GM19395 (cell line): ENCODE data around the gene KRT25.
"Not testable (repeated sequence)": the region's sequence is repeated elsewhere in the genome, so short reads cannot be mapped to it uniquely, and the experiment has no call there.

Source experiments
- ATAC-seq: cut with Tn5 transposase; IDR thresholded peaks from one replicate; pipeline ENCODE4 v1.9.1; 2021; ENCODE audit warnings: mild to moderate bottlenecking, moderate library complexity; ENCODE audit not compliant: unreplicated experiment

Gene KRT25

DNA sequence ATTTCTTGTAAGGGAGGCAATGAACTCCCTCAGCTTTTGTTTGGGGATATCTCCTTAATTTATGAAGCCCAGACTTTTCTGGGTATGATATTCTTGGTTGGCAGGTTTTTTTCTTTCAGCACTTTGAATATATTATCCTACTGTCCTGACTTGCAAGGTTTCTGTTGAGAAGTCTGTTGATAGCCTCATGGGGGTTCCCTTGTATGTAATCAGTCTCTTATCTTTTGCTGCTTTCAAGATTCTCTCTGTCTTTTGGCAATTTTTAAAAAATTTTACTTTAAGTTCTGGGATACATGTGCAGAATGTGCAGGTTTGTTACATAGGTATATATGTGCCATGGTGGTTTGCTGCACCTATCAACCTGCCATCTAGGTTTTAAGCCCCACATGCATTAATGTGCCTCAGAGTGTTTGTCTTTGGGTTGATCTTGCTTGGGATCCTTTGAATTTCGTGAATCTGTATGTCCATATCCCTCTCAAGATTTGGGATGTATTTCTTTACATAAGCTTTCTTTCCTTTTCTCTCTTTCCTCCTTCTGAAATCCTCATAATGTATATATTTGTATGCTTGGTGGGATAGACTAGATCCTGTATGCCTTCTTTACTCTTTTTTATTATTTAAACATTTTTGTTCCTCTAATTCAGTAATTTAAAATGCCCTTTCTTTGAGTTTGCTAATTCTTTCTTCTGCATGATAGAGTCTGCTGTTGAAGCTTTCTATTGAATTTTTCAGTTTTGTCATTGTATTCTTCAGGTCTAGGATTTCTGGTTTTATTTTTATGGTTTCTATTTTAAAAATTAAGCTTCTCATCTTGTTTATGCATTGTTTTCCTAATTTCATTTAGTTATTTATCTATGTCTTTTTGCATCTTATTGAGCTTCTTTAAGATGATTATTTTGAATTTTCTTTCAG is 5.2 kb upstream of the KRT25 start:
- no peak for ATAC-seq

DNA sequence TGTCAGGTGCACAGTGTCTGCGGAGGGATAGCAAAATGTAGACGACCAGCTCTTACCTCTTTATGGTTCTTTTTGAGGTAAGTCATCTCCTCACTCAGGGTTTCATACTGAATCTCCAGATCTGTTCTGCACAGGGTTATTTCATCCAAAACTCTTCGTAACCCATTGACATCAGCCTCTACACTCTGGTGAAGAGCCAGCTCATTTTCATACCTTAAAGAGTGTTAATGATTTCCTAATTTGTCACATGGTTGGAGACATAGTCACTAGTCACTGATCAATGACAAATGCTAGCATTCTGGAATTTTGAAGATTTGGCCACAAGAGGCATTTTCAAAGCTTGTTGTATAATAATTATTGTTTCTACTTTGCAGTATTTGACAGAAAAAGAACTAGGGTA is 1.3 kb downstream of the KRT25 start:
- ATAC-seq, result no peak

DNA sequence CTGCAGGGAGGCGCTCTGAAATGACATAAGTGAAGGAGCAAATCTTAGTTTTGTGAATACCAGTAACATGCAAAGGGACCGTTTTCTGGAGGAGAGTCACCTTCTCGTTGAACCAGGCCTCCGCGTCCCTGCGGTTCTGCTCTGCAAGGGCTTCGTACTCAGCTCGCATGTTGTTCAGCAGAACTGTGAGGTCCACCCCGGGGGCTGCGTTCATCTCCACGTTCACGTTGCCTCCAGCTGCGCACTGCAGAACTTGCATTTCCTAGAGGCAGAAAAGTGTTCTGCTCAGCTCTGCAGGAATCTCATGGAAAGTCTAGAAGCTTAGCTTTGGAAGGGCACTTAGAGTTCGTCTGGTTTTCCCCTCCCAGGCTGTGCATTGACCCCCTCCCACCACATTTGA is 4.1 kb downstream of the KRT25 start:
- no peak for ATAC-seq

DNA sequence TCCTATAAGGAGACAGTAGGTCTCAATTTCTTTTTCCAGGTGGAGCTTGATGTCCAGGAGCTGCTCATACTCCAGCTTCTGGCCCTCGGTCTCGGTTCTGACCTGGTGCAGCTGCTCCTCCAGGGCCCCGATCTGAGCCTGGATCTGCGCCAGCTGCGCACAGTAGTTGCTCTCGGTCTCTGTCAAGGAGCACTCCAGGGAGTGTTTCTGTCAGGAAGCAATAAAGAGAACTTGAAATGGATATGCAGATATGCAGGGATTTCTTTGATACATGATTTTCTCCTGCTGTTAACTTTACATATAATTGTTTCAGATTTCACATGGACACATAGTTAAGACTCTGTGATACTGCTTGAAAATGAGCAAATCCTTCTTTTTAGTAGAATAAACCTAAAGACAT is 4.7 kb downstream of the KRT25 start:
- ATAC-seq, result no peak

DNA sequence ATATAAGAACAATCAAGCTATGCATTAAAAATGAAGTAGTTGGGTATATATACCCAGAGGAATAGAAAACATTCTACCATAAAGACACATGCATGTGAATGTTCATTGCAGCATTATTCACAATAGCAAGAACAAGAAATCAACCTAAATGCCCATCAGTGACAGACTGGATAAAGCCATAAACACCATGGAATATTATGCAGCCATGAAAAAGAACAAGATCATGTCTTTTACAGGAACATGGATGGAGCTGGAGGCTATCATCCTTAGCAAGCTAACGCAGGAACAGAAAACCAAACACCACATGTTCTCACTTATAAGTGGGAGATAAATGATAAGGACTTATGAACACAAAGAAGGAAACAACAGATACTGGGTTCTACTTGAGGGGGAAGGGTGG is 6.5 kb downstream of the KRT25 start:
- not testable (repeated sequence) for ATAC-seq

DNA sequence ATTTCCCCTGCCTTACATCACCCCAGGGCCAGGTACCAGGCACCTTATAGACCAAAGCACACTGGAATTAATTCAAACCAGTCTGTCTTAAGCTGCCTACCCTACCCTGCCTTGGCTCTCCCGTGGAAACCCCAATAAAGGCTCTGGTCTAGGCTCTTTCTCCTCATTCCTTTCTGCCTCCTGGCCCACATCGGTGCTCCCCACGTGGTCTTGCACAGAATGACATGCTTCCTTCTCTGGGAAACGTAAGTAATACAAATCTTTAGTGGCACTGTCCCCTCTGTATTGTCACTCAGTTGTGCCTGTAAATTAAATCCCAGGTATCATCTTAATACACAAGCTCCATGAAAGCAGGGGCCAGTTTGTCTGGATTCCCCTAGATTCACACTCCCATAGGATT is 16.6 kb downstream of the KRT25 start:
- no peak for ATAC-seq

DNA sequence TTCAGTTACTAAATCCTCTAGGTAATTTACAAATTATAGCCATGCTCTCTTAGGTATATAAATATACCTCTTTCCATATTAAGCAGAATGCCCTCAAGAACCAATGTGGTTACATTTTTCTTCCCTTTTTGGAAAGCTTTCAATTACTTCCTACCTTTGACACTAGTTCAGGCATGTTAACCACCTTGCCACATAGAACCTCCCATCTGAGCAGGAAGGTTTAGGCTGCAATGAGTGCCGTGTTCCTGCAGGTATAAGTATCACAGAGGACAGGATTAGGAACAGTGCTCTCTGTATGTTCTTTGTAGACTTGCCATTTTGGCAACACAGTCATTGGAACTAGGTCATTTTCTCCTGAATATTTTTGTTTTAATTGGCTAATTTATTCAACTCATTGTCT is 20.1 kb downstream of the KRT25 start:
- no peak for ATAC-seq

DNA sequence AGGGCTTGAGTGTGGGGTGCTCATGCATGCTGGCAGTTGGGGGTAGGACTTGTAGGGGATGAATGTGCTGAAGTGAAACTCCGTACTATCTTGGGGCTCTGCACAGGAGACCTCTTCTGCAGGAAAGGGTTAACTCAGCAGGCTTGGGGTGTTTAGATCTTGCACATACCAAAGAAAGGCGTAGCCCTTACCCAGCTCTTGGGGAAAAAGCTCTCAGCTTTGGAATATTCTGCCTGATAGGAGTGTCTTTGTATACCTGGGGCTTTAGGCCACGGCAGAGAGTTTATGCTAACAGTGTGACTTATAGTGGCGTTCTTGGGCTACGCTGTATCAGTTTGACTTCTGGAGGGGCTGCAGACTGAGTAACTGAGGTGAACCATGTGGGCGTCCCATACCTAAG is 21.1 kb downstream of the KRT25 start:
- ATAC-seq, result no peak

DNA sequence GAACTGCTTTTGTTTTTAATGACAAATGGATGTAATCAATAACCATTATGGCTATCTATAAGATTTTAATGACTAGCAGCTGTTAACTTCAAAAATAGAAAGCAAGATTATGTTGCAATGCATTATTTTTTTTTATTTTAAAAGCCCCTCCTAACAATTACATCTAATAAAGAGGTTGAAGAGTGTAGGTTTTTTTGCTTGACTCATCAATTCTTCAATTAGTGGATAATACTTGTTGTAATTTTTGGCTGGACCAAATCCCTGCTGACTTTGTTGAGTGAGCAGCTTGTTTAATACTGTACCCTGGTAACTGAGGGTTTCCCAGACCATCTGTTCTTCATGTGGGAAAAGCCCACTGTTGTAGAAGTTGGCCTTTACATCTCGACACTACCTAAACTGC is 24.2 kb downstream of the KRT25 start:
- ATAC-seq, result no peak

DNA sequence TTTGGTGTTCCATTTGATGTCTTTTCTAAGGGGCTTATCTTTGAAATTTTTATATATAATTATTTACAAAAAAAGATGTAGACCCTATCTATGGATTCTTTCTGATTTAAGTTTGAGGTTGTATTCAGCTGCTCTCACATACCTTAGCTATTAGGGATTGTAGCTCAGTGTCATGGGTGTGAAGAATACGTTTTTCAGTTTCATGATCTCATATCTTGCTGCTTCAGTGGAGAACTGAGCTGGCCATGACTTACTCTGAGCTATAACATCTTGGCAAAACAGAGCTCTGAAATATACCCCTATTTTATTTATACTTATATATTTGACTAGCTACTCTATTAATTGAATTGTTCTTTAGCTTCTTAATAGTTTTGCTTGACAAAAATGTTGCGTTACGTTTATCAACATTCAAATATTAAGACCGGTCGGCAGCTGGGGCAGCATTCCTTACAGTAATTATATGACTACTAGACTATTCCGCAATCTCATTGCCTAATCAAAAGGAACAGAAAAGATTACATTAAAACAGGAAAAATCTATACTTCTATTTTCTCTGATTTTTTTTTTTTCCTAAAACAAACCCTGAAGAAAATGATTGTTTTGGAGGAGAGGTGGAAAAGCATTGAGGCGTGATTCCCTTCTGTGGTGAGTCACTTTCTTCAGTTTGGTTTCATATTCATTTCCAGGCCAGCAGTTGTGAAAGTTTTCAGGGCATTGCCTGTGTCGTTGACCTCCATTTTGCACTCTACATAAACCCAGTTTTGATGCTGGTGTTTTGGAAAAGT is 27.5 kb downstream of the KRT25 start:
- ATAC-seq, result no peak

DNA sequence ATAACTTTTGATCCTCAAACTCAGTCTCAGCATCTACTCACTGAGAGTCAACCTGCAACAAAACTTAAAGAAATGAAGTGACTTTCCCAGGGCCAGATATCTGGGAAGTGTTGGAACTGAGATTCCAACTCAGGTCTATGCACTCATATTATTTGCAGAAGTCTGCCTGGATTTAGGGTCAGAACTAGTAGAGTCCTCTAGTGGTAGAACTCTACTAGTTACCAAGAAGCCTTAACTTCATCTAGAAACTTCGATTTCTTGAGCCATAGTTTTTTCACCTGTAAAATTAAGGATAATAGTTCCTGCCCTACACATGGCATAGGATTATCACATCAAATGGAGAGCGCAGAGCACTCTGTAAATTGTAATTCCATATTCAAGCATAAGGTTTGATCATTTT is 28.2 kb downstream of the KRT25 start:
- ATAC-seq, result no peak

DNA sequence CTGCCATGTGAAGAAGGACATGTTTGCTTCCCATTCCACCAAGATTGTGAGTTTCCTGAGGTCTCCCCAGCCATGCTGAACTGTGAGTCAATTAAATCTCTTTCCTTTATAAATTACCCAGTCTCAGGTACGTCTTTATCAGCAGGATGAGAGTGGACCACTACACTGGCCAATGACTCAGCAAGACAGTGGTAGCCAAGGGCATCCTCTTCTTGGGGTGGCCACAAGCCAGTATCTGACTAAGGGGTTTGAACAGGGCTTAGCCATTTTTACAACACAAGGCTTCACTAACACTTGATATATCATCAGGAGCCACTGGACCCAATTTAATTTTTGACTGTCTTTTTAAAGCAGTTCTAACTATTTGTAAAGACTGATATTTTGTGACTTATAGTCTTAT is 30.5 kb downstream of the KRT25 start:
- no peak for ATAC-seq

DNA sequence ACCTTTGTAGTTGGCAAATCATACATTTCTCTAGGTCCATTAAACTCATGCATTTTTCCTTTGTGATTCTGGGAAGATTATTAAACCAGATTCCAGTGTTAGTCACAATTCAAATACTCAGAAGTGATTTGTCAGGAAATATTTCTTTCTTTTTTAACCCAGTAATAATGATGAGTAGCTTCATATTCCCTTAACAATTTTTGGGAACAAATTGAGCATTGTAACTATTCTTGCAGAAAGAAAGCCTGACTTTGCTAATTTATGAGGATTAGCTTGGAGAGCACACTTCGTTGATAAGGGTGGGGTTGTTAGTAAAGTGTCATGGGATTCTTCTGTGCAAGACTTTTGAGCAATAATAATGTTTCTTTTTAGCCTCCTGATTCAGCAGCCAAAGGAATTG is 32.9 kb downstream of the KRT25 start:
- ATAC-seq, result no peak

DNA sequence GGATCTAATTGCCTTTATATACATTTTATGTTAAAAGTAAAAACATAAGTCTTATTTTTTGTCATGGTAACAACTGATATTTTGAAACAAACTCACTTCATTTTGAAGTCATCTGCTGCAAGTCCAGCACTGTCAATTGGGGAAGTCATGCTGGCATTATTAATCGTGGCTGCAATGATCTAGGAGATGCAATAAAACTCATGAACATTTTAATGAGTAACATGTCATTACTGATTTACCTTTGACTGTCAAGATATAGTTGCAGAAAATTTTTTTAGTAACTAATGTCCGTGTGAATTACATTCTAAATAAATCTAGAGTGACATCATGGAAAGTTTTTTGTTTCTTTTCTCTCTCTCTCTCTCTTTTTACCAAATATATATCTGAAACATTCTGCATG is 34.2 kb downstream of the KRT25 start:
- ATAC-seq, result no peak

DNA sequence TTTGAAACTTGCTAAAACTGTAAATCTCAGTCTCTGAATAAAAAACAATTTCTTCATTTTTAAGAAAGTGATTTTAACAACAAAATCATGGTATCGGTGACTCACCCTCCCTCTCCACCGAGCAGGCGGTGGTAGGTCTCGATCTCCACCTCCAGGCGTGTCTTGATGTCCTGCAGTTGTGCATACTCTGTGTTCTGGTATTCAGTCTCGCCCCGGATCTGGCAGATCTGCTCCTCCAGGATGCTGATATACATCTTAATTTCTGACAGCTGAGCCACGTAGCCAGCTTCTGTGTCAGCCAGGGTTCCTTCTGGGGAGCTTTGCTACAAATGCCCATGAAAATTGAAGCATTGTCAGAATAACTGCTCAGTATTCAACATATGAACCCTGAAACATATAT is 36.2 kb downstream of the KRT25 start:
- no peak for ATAC-seq

DNA sequence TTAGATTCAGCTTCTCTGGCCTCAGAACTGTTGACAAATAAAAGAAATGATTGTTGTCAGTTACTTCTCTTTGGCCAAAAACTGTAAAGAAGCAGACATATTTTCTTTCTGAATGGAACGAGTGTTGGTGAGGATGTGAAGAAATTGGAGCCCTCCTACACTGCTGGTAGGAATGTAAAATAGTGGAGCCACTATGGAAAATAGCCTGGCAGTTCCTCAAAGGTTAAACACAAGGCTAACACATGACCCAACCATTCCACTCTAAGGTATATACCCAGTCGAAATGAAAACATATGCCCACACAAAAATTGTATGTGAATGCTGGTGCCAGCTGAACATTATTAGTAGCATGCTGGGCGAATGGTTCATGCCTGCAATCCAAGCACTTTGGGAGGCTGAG is 37.4 kb downstream of the KRT25 start:
- no peak for ATAC-seq

DNA sequence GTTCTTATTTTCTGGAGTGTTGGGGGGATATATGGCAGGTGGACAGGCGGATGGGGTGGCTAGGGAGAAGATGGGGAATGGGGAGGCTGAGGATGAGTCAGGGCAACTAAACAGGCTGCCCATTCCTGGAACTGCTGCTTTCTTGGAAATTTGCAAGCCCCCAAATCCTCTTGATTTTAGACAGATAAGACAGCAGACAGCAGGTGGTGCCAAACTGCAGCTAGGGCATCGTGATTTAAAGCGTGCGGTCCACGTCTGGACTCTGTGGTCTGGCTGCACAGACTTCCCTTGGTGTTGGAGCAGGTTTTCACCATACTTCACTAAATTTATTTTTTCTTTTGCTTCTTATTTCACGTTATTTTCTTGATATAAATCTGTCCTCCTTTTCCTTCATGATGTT is 40.7 kb downstream of the KRT25 start:
- no peak for ATAC-seq

DNA sequence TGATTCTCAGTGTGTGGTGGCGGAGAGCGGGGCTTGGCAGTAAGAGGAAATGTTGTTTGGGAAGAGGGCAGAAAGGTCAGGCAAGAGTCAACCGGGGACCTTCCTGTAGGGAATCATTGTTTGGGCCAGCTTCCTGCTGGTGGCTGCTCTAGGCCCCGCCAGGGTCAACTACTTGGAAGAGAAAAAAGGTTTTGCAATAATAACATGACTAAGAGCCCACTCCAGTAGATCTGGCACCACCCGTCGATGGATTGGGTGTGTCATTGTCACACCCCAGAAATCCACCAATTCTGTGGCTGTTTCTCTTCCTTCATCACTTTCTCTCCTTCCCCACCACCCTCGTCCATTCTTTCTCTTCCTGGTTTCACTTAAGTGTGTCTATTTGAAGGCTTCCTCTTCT is 47.4 kb downstream of the KRT25 start:
- no peak for ATAC-seq

DNA sequence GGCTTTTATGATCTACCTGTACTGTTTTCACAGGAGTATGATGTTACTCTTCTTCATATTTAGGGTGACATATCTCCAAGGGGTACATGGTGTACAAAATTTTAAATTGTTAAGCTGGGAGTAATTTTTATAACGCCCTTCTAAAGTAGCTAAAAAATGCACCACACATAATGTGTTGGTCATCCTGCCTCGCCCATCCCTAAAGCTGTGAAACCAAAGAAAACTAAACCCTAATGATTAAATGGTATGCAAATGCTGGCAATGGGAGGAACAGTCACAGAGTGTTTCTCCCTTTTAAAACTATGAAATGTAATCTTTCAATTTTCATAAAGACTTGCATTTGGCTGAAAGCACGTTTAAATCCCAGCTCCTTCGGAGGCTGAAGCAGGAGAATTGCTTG is 49.5 kb downstream of the KRT25 start:
- no peak for ATAC-seq

DNA sequence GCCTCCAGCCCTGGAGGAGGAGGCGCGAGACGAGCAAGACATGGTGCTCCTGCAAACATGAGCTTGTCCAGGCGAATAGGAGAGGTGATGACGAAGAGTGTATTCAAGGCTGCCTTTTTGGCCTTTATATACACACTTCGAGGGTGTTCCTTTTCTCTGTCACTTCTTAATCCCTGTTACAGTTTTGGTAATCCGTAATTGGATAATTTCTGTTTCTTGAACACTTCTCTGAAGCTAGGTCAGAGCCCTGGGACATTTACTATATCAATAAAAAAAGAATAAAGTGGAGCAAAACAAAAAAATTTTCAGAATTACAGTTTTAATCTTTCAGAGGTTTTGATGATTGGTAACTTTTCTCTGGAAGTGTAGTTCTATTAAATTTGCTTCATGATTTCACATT is 51.5 kb downstream of the KRT25 start, which contains the start of gene KRT24:
Gene KRT24, minus strand, starts transcription at position 101 of the 400 bp plus-strand sequence. Its CDS starts 59 bp downstream, at position 42.
- ATAC-seq, result no peak

DNA sequence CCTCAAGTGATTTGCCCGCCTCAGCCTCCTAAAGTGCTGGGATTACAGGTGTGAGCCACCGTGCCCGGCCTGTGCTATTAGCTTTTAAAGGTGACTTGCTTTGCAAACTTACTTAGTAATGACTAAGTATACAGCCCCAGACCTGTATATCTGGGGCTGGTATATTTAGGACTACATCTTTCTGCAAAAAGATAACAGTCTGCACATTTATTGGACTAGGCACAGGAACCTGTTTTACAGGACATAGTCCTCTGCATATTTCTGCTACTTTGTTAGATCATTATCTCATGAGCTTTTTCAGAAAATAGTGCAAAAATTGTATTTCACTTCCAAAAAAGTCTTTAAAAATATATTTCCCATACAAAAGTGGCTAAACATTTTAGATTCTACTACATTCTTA is 52.9 kb downstream of the KRT25 start:
- ATAC-seq, result no peak

DNA sequence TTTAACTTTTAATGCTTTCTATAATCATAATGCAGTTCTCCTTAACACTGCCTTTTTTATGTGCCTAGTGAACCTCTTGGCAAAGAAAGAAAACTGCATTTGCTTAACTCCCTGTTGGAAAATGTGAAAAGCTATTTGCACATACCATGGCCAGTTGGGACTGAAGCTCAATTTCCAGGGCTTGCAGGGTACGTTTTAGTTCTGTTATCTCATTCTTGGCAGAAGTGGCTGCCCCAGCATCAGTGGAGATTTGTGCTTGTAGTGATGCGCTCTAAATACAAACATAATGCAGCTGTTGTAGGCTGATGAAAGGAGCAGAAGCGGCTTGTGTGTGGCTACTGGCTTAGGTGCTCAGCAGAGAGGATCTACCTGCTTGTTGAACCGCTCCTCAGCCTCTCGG is 55.3 kb downstream of the KRT25 start:
- no peak for ATAC-seq
